ENCODE results near the gene TRPV2. TPM values are rescaled to one million over a fixed set of nuclear protein-coding genes. Genes with fewer than 3 reads are reported as not detected.

TRPV2 gene
- total and polyA plus RNA-seq, 2 of the 4 experiments (the other 2 are of a cell fraction): 30.8 to 32.8 TPM

DNA sequence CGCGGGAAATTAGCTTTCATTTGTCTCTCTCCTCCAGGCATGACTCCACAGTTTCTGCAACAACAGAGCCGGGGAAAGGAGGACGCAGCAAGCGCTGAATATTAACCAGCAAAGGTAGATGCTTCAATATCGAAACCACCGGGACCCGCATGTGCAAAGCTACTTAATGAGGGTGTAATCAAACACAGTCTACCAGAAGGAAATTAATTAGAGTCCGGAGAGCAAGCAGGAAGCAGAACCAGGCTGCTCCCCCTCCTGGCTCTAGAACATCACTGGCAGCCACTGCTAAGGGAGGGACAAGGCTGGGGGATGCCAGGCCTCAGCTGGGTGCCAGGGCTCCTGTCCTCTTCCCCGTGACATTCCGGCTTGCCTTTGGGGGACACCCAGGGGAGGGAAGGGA lies 54.9 kb downstream of the TRPV2 start:
- Histone ChIP-seq H3K27ac (ENCODE audit: insufficient read depth, low read length) (no peak overlapping the region), H2AK5ac (ENCODE audit: low read depth, low read length) (no peak overlapping the region), H3K4me1 (ENCODE audit: control insufficient read depth, insufficient read depth, low read length) (peaks cover 5% of the 10 kb centered on the region; the same call in 1 of the 2 replicates), H3K27me3 (ENCODE audit: control insufficient read depth, insufficient read depth, low read length) (no peaks in the 10 kb centered on the region), H3K23ac (ENCODE audit: low read depth, low read length) (no peak overlapping the region), H3K79me1 (ENCODE audit: low read depth in 1 of 2, low read length in 2 of 2) (no peaks in the 10 kb centered on the region), H4K20me1 (ENCODE audit: insufficient read depth, low read length) (peaks cover 3% of the 10 kb centered on the region; the same call in 1 of the 2 replicates), H2AK9ac (replicated peaks; ENCODE audit: low read depth, low read length, poor library complexity) (no peak overlapping the region), H3K56ac (ENCODE audit: extremely low read depth, insufficient read depth, low read length) (no peak overlapping the region), H4K91ac (ENCODE audit: insufficient read depth, low read depth, low read length) (no peak overlapping the region), H4K5ac (ENCODE audit: low read depth, low read length) (no peak overlapping the region), H3K14ac (replicated peaks; ENCODE audit: low read depth, low read length) (no peak overlapping the region), H3K36me3 (ENCODE audit: control insufficient read depth, insufficient read depth, low read length) (no peaks in the 10 kb centered on the region), H3K9me3 (ENCODE audit: control insufficient read depth, insufficient read depth, low read length) (no peaks in the 10 kb centered on the region), H3K4ac (ENCODE audit: low read depth, low read length) (no peak overlapping the region), H2BK120ac (ENCODE audit: low read depth, low read length) (no peak overlapping the region), H2BK20ac (ENCODE audit: low read depth, low read length) (no peak overlapping the region), H2BK15ac (ENCODE audit: low read depth, low read length) (no peak overlapping the region), H4K8ac (ENCODE audit: low read depth in 2 of 2, low read length in 2 of 2) (no peak overlapping the region), H2AFZ (replicated peaks; ENCODE audit: low read length, poor library complexity) (no peak overlapping the region), H3K9me1 (ENCODE audit: insufficient read depth, low read length) (peaks cover 4% of the 10 kb centered on the region; the same call in 1 of the 2 replicates), H2BK5ac (ENCODE audit: low read depth, low read length, poor library complexity, severe bottlenecking) (no peak overlapping the region), H3K9ac (ENCODE audit: low read depth, low read length) (no peak overlapping the region), H3K18ac (ENCODE audit: low read depth, low read length) (no peak overlapping the region), H3K4me3 (ENCODE audit: insufficient read depth, low read depth, low read length) (no peak overlapping the region), H3K4me2 (ENCODE audit: low read depth, low read length) (no peak overlapping the region)
- BruUV-seq (replicated peaks): no TSS peak
- in situ Hi-C loops (cut with MboI; ENCODE audit: low sequenced_read_pairs) (no loop called here), intact Hi-C loops (cut with micrococcal nuclease) (no loop called here), dilution Hi-C loops (cut with HindIII; ENCODE audit: low sequenced_read_pairs, unreplicated experiment) (no loop called here)
- TF ChIP-seq CHD1 (IDR thresholded peaks at IDR 0.05; ENCODE audit: low read depth, low read length): no peak
- no peak for TF ChIP-seq RFX5 (IDR thresholded peaks at IDR 0.05; ENCODE audit: low read depth, low read length)
- TF ChIP-seq, protein P1, sequence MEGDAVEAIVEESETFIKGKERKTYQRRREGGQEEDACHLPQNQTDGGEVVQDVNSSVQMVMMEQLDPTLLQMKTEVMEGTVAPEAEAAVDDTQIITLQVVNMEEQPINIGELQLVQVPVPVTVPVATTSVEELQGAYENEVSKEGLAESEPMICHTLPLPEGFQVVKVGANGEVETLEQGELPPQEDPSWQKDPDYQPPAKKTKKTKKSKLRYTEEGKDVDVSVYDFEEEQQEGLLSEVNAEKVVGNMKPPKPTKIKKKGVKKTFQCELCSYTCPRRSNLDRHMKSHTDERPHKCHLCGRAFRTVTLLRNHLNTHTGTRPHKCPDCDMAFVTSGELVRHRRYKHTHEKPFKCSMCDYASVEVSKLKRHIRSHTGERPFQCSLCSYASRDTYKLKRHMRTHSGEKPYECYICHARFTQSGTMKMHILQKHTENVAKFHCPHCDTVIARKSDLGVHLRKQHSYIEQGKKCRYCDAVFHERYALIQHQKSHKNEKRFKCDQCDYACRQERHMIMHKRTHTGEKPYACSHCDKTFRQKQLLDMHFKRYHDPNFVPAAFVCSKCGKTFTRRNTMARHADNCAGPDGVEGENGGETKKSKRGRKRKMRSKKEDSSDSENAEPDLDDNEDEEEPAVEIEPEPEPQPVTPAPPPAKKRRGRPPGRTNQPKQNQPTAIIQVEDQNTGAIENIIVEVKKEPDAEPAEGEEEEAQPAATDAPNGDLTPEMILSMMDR (conservative IDR thresholded peaks at IDR 0.05; ENCODE audit: low read depth, low read length): no peak
- TF ChIP-seq FOS (IDR thresholded peaks at IDR 0.05; ENCODE audit: low read depth, low read length): no peak
- no peak for TF ChIP-seq CEBPB (IDR thresholded peaks at IDR 0.05; ENCODE audit: low read depth, low read length)
- TF ChIP-seq, protein P2, sequence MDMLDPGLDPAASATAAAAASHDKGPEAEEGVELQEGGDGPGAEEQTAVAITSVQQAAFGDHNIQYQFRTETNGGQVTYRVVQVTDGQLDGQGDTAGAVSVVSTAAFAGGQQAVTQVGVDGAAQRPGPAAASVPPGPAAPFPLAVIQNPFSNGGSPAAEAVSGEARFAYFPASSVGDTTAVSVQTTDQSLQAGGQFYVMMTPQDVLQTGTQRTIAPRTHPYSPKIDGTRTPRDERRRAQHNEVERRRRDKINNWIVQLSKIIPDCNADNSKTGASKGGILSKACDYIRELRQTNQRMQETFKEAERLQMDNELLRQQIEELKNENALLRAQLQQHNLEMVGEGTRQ (IDR thresholded peaks at IDR 0.05; ENCODE audit: low read depth, low read length): no peak
- TF ChIP-seq NFE2L2 (IDR thresholded peaks at IDR 0.05; ENCODE audit: low read depth, low read length): no peak
- POLR2A ChIA-PET (ENCODE audit: unreplicated experiment): no interaction called here
- 93% methylated on average over 3 of the region's 11 CpGs; no CpG with 5 or more reads in 1 of the 2 experiments for WGBS, 2 experiments (ENCODE audit: extremely low coverage in 2 of 2, insufficient read length in 1 of 2)
- DNase-seq (no peak), ATAC-seq (ENCODE audit: low read depth) (no peak)
- CTCF ChIA-PET: interaction anchor here (0.5 to 0.9 kb wide), 2 partner anchors 32 to 52 kb away, joined by 3 read pairs; no protein-coding TSS in a partner anchor

Data from IMR-90 (cell line).